GM18511 (cell line): ENCODE data around the gene FUT6.
A peak's percentile ranks its signal among the peaks of the same experiment; 100 is the strongest.

ENCODE experiments used
- ATAC-seq: cut with Tn5 transposase; IDR thresholded peaks from one replicate; pipeline ENCODE4 v1.9.1; 2021; ENCODE audit warnings: mild to moderate bottlenecking, moderate library complexity; ENCODE audit not compliant: unreplicated experiment

Gene FUT6

DNA sequence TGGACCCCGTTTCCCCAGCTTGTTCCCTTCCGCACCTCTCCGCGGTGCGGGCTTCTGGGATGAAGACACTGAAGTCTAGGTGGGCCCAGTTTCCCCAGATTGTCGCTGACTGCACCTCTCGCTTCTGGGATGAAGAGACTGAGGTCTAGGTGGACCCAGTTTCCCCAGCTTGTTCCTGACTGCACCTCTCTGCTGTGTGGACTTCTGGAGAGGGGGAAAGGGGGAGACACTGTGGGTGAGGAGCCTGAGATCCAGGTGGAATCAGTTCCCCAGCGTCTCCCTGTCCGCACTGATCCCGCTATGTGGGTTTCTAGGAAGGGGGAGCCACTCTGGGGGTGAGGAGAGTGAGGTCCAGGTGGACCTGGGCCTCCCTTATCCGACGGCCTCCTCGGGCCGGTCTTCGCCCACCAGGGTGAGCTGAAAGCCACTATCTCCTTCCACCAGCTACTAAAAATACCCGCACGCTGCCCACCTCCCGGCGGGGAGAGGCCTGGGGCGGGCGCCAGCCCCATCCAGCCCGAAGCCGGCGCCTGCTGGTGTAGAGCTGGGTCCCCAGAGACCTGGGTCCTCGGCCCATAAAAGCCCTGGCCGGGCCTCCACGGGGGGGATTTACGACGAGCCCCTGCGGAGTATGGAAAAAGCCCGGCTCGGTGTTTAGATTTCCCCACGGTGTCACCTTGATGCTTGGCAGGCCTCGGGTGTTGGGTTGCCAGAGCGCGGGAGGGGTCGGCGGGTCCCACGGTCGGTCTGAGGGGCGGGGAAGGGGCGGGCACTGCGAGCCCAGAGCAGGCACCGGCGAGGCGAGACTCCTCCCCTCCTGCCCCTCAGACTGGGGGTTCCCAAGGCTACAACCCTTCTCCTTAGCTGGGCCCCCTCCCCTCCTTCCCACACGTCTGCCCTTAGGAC, 10.6 kb downstream of the FUT6 start:
- no peak for ATAC-seq

- ATAC-seq = peak; percentile 71
These were observed 11.4 kb downstream of the FUT6 start for GRCh38 chr19:5827891-5828660.

GRCh38 chr19:5827342-5827890, 12.1 kb downstream of the FUT6 start:
- ATAC-seq = no peak

DNA sequence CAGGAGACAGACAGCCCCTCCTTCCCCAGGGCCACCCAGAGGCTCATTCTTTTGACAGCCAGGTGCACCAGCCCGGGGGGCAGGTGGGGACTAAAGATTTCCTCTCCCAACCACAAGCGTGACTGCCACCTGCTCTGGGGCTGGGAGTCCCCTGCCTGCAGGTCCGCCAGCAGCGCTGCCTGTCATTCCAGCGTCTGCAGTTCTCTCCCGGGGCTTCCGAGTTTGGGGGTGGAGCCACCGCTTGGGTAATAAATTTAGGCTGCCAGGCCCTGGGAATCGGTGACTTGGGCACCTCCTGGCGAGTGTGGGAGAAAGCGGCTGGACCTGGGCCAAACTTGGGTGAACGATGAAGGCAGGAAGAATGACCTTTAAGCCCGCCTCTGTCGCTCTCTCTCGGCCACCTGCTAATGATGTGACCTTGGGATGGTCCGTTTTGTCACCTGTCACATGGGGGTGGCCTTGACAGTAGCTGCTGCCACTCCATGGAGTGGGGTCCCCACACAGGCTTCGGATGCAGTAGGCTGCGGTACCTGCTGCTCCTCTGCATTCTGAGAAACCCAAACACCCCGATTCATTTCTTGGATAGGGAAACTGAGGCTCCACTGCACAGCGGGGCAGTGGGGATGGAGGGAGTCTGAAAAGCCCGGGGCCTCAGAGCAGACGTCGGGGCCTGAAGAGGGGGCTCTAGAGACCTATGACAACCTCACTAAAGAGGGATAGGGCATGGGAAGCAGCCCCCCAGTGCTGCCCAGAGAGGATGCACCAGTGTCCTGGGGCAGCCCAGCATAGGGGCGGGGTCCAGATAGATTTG, 12.8 kb downstream of the FUT6 start:
- no peak for ATAC-seq

DNA sequence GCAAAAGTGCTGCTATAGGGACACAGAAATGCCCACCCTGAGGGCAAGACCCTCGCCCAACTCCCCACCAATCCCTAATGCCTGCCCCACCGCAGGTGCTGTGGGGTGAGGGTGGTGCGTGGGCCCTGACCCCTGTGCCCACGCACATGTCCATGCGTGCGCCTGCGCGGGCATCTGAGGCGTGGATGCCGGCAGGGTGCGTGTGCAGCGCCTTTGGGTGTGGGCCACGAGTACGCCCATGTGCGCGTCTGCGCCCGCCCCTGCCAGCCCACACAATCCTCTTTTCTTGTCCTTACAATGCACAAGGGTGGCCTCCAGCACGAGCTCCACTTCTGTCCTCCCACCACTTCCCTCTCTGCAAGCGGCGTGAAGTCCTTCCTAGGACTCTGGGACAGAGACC, 14.3 kb downstream of the FUT6 start:
- no peak for ATAC-seq

DNA sequence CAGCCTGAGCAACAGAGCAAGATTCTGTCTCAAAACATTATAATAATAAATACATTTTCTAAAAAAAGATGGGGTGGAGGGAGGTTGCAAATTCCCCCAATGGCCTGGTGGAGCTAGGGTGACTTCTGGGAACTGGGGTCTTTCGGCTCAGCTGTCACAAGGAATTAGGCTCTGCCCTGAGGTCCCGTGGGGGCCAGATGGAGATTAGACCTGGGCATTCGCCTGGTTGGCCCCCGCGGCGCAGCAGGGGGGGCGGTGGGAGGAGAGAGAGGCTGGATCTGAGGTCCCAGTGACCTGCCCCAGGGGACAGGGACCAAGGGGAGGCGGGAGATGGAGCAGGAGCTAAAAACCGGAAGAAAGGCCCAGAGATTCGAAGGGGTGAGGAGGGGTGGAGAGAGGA, 14.8 kb downstream of the FUT6 start:
- ATAC-seq = no peak

DNA sequence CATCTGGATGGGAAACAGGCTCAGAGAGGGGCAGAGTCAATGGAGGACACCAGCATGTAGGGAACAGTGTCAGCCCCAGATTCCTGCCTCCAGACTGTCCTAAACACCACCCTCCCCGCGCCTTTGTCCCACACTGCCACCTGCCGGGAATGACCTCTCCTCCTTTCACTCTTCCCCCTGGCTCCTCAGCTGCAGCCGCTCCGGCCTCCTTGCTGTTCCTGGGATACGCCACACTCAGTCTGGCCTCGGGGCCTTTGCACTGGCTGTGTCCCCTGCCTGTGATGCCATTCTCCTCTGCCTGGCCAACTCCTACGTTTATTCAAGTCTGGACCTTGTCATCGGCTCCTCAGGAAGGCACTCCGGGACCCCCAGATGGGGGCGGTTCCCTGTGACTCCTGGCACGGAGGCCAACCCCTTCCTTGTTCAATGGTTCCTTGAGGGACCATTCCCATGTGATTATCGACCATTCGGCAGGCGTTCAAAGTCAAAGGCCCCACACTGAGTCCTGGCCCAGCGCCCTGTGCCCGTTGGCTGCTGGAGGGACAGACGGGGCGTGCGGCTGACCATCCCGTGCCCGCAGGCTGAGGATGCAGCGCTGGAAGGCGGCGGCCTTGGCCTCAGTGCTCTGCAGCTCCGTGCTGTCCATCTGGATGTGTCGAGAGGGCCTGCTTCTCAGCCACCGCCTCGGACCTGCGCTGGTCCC, 15.8 kb downstream of the FUT6 start:
- ATAC-seq = no peak

DNA sequence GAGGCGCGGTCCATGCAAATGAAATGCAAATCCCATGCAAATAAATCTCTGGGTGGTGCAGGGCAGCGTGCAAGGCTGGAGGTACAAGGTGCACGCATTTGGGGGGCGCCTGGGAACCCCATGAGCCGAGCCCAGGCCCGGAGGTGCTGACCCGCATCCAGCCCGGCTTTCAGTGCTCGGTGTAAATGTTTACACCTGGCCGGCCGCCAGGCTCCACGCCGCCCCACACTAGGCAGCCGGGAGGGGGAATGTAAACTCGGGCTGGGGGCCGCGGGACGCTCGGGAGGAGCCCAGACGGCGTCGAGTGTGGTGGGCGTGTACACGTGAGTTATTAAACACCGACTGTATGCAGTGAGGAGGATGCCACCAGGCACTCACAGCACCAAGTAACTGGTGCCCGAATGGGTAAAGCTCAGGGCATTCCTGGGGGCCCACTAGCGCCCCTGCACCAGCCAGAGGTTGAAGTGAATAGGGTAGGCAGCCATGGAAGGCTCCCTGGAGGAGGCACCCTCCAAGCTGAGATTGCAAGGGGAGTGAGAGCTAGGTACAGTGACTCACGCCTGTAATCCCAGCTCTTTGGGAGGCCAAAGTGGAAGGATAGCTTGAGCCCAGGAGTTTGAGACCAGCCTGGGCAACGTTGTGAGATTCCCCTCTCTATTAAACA, 17.2 kb downstream of the FUT6 start:
- ATAC-seq = no peak

- no peak for ATAC-seq
These were observed 17.9 kb downstream of the FUT6 start for GRCh38 chr19:5821521-5822180.

DNA sequence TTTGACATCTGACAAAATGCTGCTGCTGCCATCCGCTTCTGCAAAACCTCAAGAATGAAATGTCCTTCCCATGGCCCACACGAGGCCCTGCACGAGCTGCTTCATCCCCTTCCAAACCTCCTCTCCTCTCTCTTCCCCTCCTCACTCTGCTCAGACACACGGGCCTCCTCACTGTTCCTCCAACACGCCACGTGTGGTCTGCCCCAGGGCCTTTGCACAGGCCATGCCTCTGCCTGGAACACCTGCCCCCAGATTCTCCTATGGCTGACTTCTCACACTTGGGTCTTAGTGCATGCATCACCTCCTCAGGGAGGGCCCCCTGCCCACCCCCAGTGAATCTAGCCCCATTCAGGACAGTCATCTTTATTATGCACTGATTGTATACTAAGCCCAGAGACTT, 18.7 kb downstream of the FUT6 start:
- no peak for ATAC-seq

- ATAC-seq = no peak
These were observed 20.9 kb downstream of the FUT6 start for GRCh38 chr19:5818594-5818993.

DNA sequence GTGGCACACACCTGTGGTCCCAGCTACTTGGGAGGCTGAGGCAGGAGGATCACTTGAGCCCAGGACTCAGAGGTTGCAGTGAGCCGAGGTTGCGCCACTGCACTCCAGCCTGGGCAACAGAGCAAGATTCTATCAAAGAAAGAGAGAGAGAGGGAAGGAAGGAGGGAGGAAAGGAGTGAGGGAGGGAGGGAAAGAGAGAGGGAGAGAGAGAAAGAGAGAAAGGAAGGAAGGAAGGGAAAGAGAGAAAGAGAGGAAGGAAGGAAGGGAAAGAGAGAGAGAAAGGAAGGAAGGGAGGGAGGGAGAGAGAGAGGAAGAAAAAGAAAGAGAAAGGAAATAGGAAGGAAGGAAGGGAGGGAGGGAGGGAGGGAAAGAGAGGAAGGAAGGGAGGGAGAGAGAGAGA, 22.3 kb downstream of the FUT6 start:
- ATAC-seq = no peak

DNA sequence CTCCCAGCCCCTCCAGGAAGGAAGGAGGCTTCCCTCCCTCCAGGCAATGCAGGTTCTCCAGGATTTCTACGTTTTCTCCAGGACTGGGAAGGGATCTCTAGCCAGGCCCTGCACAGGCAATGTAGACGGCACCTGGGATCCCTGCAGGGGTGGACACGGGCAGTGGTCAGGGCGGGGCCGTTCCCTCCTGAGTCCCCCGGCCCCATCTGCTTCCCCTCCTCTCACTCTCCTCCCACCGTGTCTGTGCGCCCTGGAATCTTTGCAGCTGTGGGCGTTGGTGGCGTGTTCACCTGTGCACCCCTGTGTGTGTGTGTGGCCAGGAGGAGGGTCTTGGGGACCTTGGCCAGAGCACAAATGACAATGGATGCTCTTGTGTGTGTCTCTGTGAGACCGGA, 24.7 kb downstream of the FUT6 start:
- no peak for ATAC-seq

- ATAC-seq = no peak
These were observed 25.2 kb downstream of the FUT6 start for GRCh38 chr19:5814123-5814851.

- no peak for ATAC-seq
These were observed 28.4 kb downstream of the FUT6 start for GRCh38 chr19:5811117-5811516.

DNA sequence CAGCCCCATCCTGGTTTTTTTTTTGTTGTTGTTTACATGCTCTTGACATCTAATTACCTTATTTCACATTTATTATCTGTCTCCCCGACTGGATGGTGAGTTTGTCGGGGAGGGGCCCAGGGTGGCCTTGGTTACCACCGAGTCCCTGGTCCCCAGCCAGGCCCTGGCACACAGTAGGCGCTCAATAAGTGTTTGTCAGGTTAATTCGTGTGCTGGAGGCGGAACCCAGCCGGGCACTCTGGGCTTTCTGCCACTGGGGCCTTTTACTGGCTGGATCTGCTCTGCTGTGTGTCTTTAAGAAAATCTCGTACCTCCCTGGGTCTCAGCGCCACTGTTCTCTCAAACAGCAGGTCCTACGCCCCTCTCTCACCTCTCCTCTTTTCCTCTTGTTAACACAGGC, 30.0 kb downstream of the FUT6 start:
- ATAC-seq = no peak

DNA sequence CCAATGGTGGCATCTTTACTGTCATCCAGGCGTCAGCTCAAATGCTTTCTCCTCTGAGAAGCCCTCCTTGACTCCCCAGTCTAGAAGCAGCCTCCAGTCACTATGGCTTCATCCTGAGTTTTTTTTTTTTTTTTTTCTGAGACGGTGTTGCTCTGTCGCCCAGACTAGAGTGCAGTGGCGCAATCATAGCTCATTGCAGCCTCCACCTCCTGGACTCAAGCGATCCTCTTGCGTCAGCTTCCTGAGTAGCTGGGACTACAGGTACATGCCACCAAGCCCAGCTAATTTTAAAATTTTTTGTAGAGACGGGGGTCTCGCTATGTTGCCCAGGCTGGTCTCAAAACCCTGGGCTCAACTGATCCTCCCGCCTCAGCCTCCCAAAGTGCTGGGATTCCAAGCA, 30.4 kb downstream of the FUT6 start:
- ATAC-seq = no peak

DNA sequence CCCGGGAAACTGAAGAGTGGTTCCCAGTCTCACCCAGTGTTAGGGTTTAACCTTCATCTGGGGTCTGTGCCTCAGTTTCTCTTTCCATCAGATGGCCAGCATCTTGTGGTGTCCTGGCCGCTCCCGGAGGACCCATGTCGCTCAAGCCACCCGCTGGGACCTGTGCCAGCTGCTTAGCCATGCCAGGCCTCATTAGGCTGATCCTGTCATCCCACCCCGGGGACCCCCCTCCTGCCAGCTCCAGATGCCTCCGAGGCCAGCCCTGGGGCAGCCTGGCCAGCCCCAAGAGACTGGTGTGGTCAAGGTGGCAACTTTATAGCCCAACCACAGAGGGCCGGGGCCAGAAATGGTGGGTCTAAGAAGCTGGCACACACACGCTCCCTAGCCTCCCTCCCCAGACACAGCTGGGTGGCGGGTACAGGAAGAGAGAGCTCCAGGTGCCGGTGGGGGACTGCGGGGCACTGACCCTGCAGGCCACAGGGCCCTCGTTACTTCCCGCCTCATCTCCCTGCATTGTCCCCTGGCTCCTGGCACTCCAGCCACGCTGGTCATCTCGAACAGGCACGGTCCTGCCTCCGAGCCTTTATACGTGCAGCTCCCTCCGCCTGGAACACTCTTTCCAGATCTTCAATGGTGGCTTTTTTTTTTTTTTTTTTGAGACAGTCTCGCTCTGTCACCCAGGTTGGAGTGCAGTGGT, 31.2 kb downstream of the FUT6 start:
- ATAC-seq = no peak
